ENCODE measurements around the gene PHLDA1.
"Not testable (repeated sequence)": the region's sequence is repeated elsewhere in the genome, so short reads cannot be mapped to it uniquely, and the experiment has no call there.

PHLDA1 gene

GRCh38 chr12:75985566-75985965 is 46.0 kb downstream of the PHLDA1 start:
- DNase-seq (ENCODE audit: extremely low read depth, low read depth) = no peak
- no peak for TF ChIP-seq CTCF (IDR thresholded peaks at IDR 0.05; ENCODE audit: low read depth, low read length)

GRCh38 chr12:75984577-75985182 is 46.9 kb downstream of the PHLDA1 start:
- no peak for DNase-seq (ENCODE audit: extremely low read depth, low read depth)
- TF ChIP-seq CTCF (IDR thresholded peaks at IDR 0.05; ENCODE audit: low read depth, low read length) = no peak

- DNase-seq (ENCODE audit: extremely low read depth, low read depth) = not testable (repeated sequence)
Measured at GRCh38 chr12:75983851-75984250, 47.7 kb downstream of the PHLDA1 start.

- no peak for DNase-seq (ENCODE audit: extremely low read depth, low read depth)
- TF ChIP-seq CTCF (IDR thresholded peaks at IDR 0.05; ENCODE audit: low read depth, low read length) = no peak
Measured at GRCh38 chr12:75982979-75983660, 48.5 kb downstream of the PHLDA1 start.

GRCh38 chr12:75982169-75982564 is 49.4 kb downstream of the PHLDA1 start:
- TF ChIP-seq CTCF (IDR thresholded peaks at IDR 0.05; ENCODE audit: low read depth, low read length) = no peak
- no peak for DNase-seq (ENCODE audit: extremely low read depth, low read depth)

- TF ChIP-seq CTCF (IDR thresholded peaks at IDR 0.05; ENCODE audit: low read depth, low read length) = no peak
- DNase-seq (ENCODE audit: extremely low read depth, low read depth) = no peak
Measured at GRCh38 chr12:75981247-75982168, 50.1 kb downstream of the PHLDA1 start.

- no peak for TF ChIP-seq CTCF (IDR thresholded peaks at IDR 0.05; ENCODE audit: low read depth, low read length)
- DNase-seq (ENCODE audit: extremely low read depth, low read depth) = no peak
Measured at GRCh38 chr12:75979181-75979580, 52.4 kb downstream of the PHLDA1 start.

Measured in AG09319 (cell line).